Dedifferentiated amniotic fluid mesenchymal stem cell (primary cell): ENCODE data around the gene DPP10.

Experiments used
- DNase-seq: peaks from one replicate; pipeline ENCODE4 v3.0.0-alpha.2; 2016; ENCODE audit errors: extremely low spot score

DPP10 gene

DNA sequence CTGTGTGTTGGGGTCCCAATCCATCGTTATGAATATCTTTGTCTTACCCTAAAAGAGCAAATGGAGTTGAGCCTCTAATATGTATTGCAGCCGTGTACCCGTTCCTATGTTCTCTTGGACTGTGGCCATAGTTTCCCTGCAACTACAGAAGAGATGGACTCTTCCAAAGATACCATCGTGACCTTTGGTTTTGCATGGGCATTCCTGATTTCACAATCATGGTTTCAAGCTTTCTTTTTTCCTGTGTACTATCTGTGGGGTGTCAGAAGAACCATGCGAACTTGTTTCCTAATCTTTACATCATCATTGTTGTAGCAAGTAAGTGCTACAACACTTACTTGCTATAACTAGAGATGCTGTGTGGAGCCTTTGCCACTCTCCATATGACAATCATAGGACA, 1295.7 kb downstream of the DPP10 start:
- no peak for DNase-seq

DNA sequence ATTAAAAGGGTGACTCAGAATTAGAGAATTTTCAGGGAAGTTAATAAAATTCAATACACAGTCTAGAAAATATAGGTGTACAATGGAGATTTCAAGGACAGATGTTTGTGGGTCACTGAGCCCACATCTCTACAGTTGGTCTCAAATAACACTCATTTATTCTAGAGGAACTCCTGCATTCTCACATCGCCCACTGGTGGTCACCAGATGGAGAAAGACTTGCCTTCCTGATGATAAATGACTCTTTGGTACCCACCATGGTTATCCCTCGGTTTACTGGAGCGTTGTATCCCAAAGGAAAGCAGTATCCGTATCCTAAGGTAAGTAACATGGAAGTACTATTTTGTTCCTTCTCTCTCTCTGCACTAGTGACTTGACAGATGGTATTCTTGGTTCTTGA, 1297.1 kb downstream of the DPP10 start:
- DNase-seq, result no peak

DNA sequence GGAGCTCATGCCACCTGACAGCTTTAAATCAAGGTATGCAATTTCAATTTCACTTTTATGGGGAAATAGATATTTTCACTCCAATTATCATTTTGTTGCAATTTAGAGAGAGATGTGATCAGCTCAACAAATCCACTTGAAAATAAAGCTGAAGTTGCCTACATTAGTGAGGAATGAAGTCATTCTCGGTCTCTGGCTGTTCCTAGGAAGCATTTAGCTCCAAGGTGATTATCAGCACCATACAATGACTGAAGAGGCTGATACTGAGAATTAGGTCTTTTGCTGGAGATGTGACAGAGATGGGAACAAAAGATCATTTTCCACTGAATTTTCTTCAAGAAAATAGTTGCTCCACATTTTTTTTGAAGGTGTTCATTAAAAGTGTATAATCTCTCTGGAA, 1303.7 kb downstream of the DPP10 start:
- no peak for DNase-seq

DNA sequence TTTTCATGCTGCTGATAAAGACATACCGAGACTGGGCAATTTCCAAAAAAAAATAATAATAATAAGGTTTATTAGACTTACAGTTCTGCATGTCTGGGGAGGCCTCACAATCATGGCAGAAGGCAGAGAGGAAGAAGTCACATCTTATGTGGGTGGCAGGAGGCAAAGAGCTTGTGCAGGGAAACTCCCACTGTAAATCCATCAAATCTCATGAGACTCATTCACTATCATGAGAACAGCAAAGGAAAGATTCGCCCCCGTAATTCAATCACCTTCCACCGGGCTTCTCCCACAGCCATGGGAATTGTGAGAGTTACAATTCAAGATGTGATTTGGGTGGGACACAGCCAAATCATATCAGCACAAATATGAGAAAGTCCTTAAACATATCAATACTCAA, 1314.8 kb downstream of the DPP10 start:
- no peak for DNase-seq

DNA sequence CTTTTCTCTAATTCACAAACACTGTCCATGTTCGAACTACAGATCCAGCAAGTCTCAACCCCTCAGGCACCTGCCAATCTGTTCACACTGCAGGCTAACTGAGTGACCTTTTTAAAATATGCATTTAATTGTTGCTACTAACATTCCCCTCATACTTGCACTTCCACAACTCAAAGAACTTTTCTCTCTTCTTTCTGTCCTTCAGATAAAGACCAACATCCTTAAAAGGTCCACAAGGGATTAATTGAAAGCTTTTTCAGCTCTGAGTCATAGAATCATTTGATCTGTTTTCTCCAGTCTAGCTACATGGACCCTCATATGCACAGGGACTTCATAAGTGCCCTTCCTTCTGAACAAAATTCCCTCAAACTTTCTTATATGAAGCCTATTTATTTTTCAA, 1321.2 kb downstream of the DPP10 start:
- no peak for DNase-seq

DNA sequence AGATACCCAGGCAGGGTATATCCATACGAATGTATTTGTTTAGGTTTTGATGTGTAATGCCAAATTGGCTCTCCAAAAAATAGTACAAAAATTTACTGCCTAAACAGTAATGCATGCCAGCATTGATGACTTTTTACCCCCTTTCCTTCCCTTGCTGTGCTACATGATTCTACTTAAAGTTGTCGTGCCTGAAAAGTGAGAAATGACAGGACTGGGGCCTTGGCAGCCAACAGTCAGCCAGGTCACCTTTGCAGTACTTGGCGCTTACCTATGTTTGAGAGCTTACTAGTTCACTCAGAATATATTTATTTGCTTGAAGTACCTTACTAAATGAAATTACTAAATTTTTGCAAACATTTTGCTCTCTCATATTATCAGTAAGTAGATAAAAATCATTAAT, 1329.1 kb downstream of the DPP10 start:
- no peak for DNase-seq

DNA sequence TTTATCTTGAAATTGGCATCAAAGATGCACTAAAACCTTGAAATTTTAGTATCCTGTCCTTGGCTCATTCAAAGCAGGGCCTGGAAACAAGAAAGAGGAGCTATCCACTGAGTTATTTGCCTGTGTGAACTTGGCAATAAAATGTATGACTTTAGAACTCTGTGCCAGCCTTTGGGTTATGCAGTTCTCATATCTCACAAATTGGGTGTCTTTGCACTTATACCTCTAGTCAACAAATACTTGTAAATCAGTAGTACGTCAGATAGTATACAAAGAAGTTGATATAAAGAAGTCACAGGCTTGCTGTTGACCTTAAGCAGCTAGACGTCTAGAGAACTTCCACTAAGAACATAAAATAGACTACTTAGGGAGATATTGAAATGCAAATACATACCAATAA, 1331.9 kb downstream of the DPP10 start:
- DNase-seq, result no peak

DNA sequence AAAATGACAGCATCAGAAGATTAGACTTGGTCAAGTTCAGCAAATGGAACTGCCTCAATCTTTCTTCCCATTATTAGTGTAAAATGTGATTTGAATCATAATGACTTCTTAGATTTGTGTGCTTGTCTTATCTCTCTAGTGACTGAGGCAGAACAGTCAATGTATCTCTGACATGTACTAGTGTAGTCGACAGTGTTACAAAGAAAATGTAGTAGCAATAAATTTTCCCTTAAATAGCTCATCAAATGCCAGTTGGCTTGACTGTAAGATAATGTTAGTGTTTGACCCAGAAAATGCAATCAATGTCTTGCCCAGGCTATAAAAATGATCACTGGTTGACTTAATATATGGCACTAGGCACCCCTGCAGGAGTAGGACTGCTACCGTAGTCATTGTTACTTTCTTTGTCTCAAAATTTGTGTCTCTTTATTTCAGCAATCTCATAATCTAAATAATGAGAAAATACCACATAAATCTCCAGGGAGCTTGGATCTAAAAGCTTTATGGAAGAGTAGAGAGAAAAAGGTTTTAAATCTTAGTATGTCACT, 1336.7 kb downstream of the DPP10 start:
- DNase-seq, result no peak

DNA sequence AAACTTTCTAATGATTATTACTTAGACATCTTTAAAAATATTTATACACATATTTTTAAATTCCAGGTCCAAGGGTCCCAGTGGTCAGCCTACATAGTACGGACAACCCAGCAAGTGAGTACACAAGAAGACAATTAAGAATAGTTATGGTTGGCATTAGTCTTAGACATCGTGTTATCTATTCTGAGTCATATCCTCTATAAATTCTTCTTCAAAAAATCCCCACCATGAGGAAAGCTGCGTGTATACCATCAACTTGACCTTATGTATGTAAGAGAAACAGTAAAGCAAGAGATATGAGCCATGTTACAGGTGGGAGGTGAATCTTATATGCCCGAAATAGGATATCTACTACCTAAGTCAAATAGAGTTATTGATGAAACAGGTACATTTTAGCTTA, 1339.8 kb downstream of the DPP10 start:
- DNase-seq, result no peak

DNA sequence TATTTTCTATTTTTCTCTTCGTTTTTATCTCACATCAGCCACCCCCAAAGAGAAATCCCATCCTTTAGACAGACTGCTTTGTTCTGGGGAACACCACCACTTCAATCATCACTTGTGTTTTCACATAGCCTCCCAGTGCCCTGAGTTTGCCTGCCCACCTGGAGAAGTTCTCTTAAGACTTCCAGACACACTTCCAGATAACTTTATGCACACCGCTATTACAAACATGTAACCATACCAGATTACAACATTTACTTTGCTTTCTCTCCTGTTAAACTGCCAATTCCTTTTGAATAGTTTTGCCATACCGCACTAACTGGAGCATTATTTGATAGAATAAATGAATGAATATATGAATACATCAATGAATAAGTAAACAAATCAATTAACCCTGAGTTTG, 1353.6 kb downstream of the DPP10 start:
- DNase-seq, result no peak

DNA sequence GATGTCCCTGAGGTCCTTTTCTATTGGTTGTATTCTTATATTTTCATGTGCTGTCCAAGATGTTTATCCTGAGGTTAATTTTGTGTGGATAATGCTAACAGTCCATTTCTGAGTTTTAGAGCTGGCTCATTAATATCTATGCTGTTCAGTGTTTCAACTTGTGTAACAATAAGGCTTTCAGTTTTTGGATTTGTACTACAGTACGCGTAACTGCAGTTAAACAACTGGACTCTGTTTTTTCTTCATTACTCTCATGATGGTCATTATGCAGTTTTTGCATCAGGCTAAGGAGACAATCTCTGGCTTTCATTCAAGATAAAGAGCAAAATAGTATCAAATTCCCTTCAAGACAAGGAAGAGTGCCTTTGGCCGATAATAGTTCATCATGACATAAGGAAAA, 1364.8 kb downstream of the DPP10 start:
- no peak for DNase-seq

DNA sequence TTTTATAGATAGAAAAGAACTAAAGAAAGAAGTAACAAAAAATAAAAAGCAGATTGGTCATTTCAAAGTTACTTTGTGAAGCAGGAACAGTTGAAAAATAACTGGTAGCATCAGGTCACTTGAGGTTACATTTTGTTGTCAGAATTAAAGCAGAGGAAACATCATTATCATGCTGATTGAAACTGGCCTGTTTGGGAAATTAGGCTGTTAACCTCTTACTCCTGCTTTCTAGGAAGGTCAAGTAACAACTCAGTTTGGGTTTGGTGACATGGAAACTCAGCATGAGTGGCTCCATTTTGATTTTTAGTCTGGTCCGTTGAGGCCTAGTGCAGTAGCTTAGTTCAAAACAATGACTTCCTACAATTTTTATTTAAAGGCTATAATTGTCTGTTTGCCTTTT, 1383.5 kb downstream of the DPP10 start:
- no peak for DNase-seq

DNA sequence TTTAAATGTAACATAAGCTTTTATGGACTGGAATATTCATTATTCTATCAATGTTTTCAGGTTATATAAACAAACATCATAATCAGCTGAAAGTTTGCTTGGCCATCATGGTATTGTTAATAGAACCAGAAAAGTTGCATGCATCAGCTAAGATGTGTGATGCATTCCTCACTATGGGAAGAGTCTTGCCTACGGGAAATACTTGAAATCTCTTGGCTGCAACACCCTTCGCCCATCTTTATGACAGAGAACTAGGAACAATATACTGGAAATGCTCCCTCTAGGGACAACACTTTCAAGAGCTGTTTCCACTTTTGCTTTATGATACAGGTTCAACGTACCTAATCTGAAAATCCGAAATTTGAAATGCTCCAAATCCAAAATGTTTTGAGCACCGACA, 1390.8 kb downstream of the DPP10 start:
- DNase-seq, result no peak

DNA sequence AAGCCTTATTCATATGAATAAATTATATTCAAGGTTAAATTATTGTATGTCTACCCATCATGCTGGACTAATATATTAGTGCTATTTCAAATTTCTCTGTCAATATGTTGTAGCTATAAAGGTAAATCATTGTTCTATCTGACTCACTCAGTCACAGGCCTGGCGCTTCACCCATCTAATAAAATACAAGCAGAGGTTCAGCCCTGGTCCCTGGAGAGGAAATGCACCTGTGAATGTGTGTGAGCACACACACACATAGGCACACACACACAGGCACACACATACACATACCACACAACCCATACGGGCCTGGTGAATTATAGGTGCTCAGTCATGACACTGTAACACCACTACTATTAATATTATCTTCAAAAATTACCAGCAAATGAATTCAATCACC, 1396.1 kb downstream of the DPP10 start:
- DNase-seq, result no peak

DNA sequence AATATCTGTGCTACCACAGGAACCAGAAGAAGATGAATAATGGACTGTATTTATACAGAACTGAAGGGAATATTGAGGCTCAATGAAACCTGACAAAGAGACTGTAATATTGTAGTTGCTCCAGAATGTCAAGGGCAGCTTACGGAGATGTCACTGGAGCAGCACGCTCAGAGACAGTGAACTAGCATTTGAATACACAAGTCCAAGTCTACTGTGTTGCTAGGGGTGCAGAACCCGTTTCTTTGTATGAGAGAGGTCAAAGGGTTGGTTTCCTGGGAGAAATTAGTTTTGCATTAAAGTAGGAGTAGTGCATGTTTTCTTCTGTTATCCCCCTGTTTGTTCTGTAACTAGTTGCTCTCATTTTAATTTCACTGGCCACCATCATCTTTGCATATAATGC, 1399.9 kb downstream of the DPP10 start:
- DNase-seq, result no peak

DNA sequence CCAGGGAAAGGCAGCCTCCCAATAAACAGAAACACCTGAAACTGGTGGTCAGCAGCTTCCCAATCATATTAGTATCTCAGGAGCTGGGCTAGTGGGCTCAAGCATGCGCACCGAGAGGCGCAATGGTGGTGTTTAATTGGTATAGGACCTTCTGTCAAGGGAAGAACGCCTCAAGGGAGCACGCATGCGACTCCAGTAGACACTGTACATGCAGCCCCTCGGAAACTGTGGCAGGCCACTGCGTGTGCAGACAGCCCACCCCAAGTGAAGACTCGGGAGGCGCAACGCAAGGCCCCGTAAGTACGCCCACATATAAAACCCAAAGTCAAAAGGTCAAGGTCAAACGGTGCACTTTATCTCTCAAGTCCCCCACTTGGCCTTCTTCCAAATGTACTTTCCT, 1405.8 kb downstream of the DPP10 start:
- no peak for DNase-seq

DNA sequence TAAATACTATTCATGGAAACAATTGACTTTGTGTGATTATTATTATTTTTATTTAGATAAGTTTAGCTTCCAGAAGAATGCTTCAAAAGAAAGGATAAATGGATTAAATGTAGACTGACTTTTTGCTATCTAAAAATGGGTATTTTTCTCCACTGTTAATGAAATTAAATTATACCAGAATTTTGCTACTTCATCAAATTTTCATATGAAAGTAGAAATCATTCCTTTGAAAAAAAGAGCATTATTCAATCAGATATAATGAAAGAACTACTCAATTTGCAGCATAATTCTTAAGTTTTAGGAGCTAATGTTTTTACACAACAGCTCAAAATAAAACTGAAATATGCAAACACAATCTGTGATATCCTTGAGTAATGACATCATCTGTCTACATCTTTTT, 1424.6 kb downstream of the DPP10 start:
- DNase-seq, result no peak

DNA sequence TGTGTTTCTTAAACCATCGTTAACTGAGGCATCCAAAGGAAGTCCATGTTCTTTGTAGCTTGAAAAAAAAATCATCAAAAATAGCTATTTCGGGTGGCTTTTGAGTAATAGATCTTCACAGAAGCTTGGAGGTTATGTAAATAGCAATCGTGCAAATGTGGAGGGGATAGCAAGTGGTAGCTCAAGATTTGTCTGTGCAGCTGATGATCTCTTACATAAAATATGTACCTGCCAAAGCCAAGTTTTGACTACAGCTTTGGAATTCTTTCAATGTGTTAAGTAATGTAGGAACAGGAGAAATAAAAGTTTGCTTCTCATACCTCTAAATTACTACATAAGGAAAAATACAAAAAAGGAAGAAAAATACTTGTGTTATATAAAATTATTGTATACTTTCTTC, 1432.0 kb downstream of the DPP10 start:
- no peak for DNase-seq

DNA sequence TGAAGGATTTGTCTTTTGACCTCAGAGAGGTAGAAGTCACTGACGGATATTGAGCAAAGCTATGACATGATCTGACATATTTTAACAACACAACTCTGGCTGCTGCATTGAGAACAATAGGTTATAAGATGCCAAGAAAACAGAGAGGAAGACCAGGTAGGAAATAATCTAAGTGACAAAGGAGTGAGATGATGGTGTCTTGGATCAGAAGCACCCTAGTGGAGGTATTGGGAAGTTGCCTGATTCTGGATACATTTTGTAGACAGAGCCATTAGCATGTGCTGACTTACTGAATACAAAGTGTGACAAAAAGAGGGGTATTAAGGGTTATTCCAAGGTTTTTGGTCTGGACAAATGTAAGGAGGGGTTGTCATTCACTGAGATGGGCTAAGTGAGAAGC, 1438.1 kb downstream of the DPP10 start:
- no peak for DNase-seq

DNA sequence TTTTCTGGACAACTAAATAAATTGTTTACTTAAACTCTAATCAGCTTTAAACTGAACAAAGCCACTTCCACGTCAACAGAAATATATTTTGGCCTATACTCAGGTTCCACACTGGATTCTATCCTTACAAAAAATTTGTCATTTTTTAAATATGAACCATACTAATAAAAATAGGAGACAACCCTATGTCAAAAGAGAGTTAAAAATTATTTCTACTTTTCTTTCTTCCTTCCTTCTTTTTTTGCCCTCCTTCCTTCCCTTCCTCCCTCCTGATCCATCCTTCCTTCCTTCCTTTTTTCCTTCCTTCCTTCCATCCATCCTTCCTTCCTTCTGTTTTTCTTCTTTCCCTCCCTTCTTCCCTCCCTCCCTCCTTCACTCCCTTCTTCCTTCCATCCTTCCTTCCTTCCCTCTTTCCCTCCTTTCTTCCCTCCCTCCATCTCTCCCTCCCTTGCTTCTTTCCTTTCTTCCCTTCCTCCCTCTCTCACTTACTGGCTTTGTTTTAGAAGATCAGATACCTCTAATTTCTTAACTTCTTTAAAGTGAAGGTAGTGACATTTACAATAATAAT, 1444.9 kb downstream of the DPP10 start:
- DNase-seq, result no peak
